ENCODE data around the gene UVRAG. TPM values are rescaled to one million over a fixed set of nuclear protein-coding genes. Genes with fewer than 3 reads are reported as not detected.

Gene UVRAG
- polyA plus RNA-seq, 2 donors: 3.1 to 3.8 TPM

- Histone ChIP-seq H3K27me3 (ENCODE audit: control insufficient read depth in 1 of 2, insufficient read depth in 2 of 2, low read length in 2 of 2) (no peaks in the 10 kb centered on the region), H3K36me3 (ENCODE audit: control insufficient read depth in 2 of 2, insufficient read depth in 2 of 2, low read length in 1 of 2) (peaks cover 0 to 8% of the 10 kb centered on the region in 2 donors), H3K9me3 (ENCODE audit: control insufficient read depth in 2 of 2, insufficient read depth in 1 of 2, low read depth in 1 of 2, low read length in 1 of 2) (no peaks in the 10 kb centered on the region), H3K27ac (ENCODE audit: low read depth in 2 of 2, low read length in 1 of 2) (no peak overlapping the region), H3K4me3 (ENCODE audit: low read depth in 1 of 2, low read length in 2 of 2) (no peak overlapping the region), H3K4me1 (ENCODE audit: control insufficient read depth in 2 of 2, insufficient read depth in 2 of 2, low read length in 1 of 2) (peaks cover 0 to 9% of the 10 kb centered on the region in 2 donors)
- WGBS, 2 donors: 73 to 87% methylated on average over 12 of the region's 12 CpGs
Measured at GRCh38 chr11:75792997-75793800, 21.8 kb upstream of the UVRAG start.

GRCh38 chr11:75793966-75794365, 21.0 kb upstream of the UVRAG start:
- Histone ChIP-seq H3K36me3 (ENCODE audit: control insufficient read depth in 2 of 2, insufficient read depth in 2 of 2, low read length in 1 of 2) (peaks cover 0 to 3% of the 10 kb centered on the region in 2 donors), H3K27me3 (ENCODE audit: control insufficient read depth in 1 of 2, insufficient read depth in 2 of 2, low read length in 2 of 2) (no peaks in the 10 kb centered on the region), H3K4me1 (ENCODE audit: control insufficient read depth in 2 of 2, insufficient read depth in 2 of 2, low read length in 1 of 2) (peaks cover 0 to 9% of the 10 kb centered on the region in 2 donors), H3K27ac (ENCODE audit: low read depth in 2 of 2, low read length in 1 of 2) (no peak overlapping the region), H3K4me3 (ENCODE audit: low read depth in 1 of 2, low read length in 2 of 2) (no peak overlapping the region), H3K9me3 (ENCODE audit: control insufficient read depth in 2 of 2, insufficient read depth in 1 of 2, low read depth in 1 of 2, low read length in 1 of 2) (no peaks in the 10 kb centered on the region)
- WGBS, 2 donors: 56 to 75% methylated on average over 2 of the region's 2 CpGs

- WGBS, 2 donors: 52 to 56% methylated on average over 4 of the region's 4 CpGs
- H3K4me1 ChIP-seq (ENCODE audit: control insufficient read depth in 2 of 2, insufficient read depth in 2 of 2, low read length in 1 of 2): peaks cover 0 to 10% of the 10 kb centered on the region in 2 donors
Measured at GRCh38 chr11:75795276-75796090, 19.5 kb upstream of the UVRAG start.

GRCh38 chr11:75796091-75796435, 18.9 kb upstream of the UVRAG start:
- Histone ChIP-seq H3K27me3 (ENCODE audit: control insufficient read depth in 1 of 2, insufficient read depth in 2 of 2, low read length in 2 of 2) (no peaks in the 10 kb centered on the region), H3K4me1 (ENCODE audit: control insufficient read depth in 2 of 2, insufficient read depth in 2 of 2, low read length in 1 of 2) (peaks cover 4 to 10% of the 10 kb centered on the region in 2 donors), H3K4me3 (ENCODE audit: low read depth in 1 of 2, low read length in 2 of 2) (no peak overlapping the region), H3K36me3 (ENCODE audit: control insufficient read depth in 2 of 2, insufficient read depth in 2 of 2, low read length in 1 of 2) (peaks cover 0 to 3% of the 10 kb centered on the region in 2 donors), H3K9me3 (ENCODE audit: control insufficient read depth in 2 of 2, insufficient read depth in 1 of 2, low read depth in 1 of 2, low read length in 1 of 2) (no peaks in the 10 kb centered on the region), H3K27ac (ENCODE audit: low read depth in 2 of 2, low read length in 1 of 2) (no peak overlapping the region)
- WGBS, 2 donors: 80 to 94% methylated on average over 2 of the region's 2 CpGs

More at GRCh38 chr11:75795276-75796090, 19.5 kb upstream of the UVRAG start:
- no peaks in the 10 kb centered on the region for H3K9me3 ChIP-seq (ENCODE audit: control insufficient read depth in 2 of 2, insufficient read depth in 1 of 2, low read depth in 1 of 2, low read length in 1 of 2)
- no peaks in the 10 kb centered on the region for H3K27me3 ChIP-seq (ENCODE audit: control insufficient read depth in 1 of 2, insufficient read depth in 2 of 2, low read length in 2 of 2)
- H3K4me3 ChIP-seq (ENCODE audit: low read depth in 1 of 2, low read length in 2 of 2): no peak overlapping the region
- H3K27ac ChIP-seq (ENCODE audit: low read depth in 2 of 2, low read length in 1 of 2): no peak overlapping the region
- H3K36me3 ChIP-seq (ENCODE audit: control insufficient read depth in 2 of 2, insufficient read depth in 2 of 2, low read length in 1 of 2): peaks cover 0 to 3% of the 10 kb centered on the region in 2 donors

DNA sequence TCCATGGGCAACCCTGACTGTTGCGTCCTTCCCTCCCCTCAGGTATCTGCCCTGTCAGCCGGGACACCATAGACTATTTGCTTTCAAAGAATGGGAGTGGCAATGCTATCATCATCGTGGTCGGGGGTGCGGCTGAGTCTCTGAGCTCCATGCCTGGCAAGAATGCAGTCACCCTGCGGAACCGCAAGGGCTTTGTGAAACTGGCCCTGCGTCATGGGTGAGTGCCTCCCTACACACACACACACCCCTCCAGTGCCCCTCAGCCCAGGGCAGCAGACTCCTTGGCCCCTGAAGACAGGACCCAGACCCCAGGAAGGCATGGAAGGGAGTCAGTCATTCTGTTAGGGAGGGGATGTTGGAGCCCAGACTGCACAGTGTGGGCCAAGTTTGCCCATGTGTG, 17.9 kb upstream of the UVRAG start:
- Histone ChIP-seq H3K4me3 (ENCODE audit: low read depth in 1 of 2, low read length in 2 of 2) (no peak overlapping the region), H3K36me3 (ENCODE audit: control insufficient read depth in 2 of 2, insufficient read depth in 2 of 2, low read length in 1 of 2) (peaks cover 0 to 3% of the 10 kb centered on the region in 2 donors), H3K9me3 (ENCODE audit: control insufficient read depth in 2 of 2, insufficient read depth in 1 of 2, low read depth in 1 of 2, low read length in 1 of 2) (no peaks in the 10 kb centered on the region), H3K27ac (ENCODE audit: low read depth in 2 of 2, low read length in 1 of 2) (no peak overlapping the region), H3K4me1 (ENCODE audit: control insufficient read depth in 2 of 2, insufficient read depth in 2 of 2, low read length in 1 of 2) (peaks cover 8 to 13% of the 10 kb centered on the region in 2 donors), H3K27me3 (ENCODE audit: control insufficient read depth in 1 of 2, insufficient read depth in 2 of 2, low read length in 2 of 2) (no peaks in the 10 kb centered on the region)
- WGBS, 2 donors: 81 to 83% methylated on average over 8 of the region's 8 CpGs

DNA sequence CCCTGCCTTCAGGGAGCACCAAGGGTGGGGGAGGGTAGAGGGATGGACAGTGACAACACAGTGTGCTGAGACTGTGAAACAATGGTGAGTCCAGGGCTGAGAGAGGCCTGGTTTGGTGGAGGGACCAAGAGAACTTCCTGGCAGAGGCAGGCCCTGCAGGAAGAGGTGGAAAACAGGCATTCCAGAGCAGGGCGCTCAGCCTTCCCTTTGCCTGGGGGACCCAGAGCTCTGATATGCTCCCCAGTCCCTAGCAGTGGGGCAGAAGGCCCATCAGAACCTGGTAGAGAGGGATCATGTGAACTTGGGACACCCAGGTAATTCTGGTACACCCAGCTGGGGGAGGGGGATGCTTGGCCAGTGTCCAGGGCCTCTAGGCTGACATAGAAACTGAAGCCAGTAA, 17.2 kb upstream of the UVRAG start:
- Histone ChIP-seq H3K27ac (ENCODE audit: low read depth in 2 of 2, low read length in 1 of 2) (no peak overlapping the region), H3K9me3 (ENCODE audit: control insufficient read depth in 2 of 2, insufficient read depth in 1 of 2, low read depth in 1 of 2, low read length in 1 of 2) (no peaks in the 10 kb centered on the region), H3K36me3 (ENCODE audit: control insufficient read depth in 2 of 2, insufficient read depth in 2 of 2, low read length in 1 of 2) (peaks cover 0 to 3% of the 10 kb centered on the region in 2 donors), H3K4me1 (ENCODE audit: control insufficient read depth in 2 of 2, insufficient read depth in 2 of 2, low read length in 1 of 2) (peaks cover 8 to 13% of the 10 kb centered on the region in 2 donors), H3K27me3 (ENCODE audit: control insufficient read depth in 1 of 2, insufficient read depth in 2 of 2, low read length in 2 of 2) (no peaks in the 10 kb centered on the region), H3K4me3 (ENCODE audit: low read depth in 1 of 2, low read length in 2 of 2) (no peak overlapping the region)
- 98 to 100% methylated on average over 1 of the region's 1 CpG for WGBS, 2 donors

- H3K9me3 ChIP-seq (ENCODE audit: control insufficient read depth in 2 of 2, insufficient read depth in 1 of 2, low read depth in 1 of 2, low read length in 1 of 2): no peaks in the 10 kb centered on the region
- 96 to 98% methylated on average over 8 of the region's 8 CpGs for WGBS, 2 donors
- peaks cover 0 to 3% of the 10 kb centered on the region in 2 donors for H3K36me3 ChIP-seq (ENCODE audit: control insufficient read depth in 2 of 2, insufficient read depth in 2 of 2, low read length in 1 of 2)
- H3K4me1 ChIP-seq (ENCODE audit: control insufficient read depth in 2 of 2, insufficient read depth in 2 of 2, low read length in 1 of 2): peaks cover 8 to 13% of the 10 kb centered on the region in 2 donors
- H3K27me3 ChIP-seq (ENCODE audit: control insufficient read depth in 1 of 2, insufficient read depth in 2 of 2, low read length in 2 of 2): no peaks in the 10 kb centered on the region
- no peak overlapping the region for H3K4me3 ChIP-seq (ENCODE audit: low read depth in 1 of 2, low read length in 2 of 2)
- no peak overlapping the region for H3K27ac ChIP-seq (ENCODE audit: low read depth in 2 of 2, low read length in 1 of 2)
Measured at GRCh38 chr11:75800136-75800675, 14.8 kb upstream of the UVRAG start.

DNA sequence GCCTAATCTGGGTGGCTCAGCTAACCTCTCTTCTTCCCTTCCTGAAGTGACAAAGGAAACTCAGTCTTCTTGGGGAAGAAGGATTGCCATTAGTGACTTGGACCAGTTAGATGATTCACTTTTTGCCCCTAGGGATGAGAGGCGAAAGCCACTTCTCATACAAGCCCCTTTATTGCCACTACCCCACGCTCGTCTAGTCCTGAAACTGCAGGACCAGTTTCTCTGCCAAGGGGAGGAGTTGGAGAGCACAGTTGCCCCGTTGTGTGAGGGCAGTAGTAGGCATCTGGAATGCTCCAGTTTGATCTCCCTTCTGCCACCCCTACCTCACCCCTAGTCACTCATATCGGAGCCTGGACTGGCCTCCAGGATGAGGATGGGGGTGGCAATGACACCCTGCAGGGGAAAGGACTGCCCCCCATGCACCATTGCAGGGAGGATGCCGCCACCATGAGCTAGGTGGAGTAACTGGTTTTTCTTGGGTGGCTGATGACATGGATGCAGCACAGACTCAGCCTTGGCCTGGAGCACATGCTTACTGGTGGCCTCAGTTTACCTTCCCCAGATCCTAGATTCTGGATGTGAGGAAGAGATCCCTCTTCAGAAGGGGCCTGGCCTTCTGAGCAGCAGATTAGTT, 14.2 kb upstream of the UVRAG start:
- peaks cover 0 to 3% of the 10 kb centered on the region in 2 donors for H3K36me3 ChIP-seq (ENCODE audit: control insufficient read depth in 2 of 2, insufficient read depth in 2 of 2, low read length in 1 of 2)
- H3K27ac ChIP-seq (ENCODE audit: low read depth in 2 of 2, low read length in 1 of 2): peak overlapping the region in 1 of 2 donors; percentile 58
- 46 to 64% methylated on average over 6 of the region's 6 CpGs for WGBS, 2 donors
- peaks cover 8 to 13% of the 10 kb centered on the region in 2 donors for H3K4me1 ChIP-seq (ENCODE audit: control insufficient read depth in 2 of 2, insufficient read depth in 2 of 2, low read length in 1 of 2)
- H3K9me3 ChIP-seq (ENCODE audit: control insufficient read depth in 2 of 2, insufficient read depth in 1 of 2, low read depth in 1 of 2, low read length in 1 of 2): no peaks in the 10 kb centered on the region
- H3K4me3 ChIP-seq (ENCODE audit: low read depth in 1 of 2, low read length in 2 of 2): no peak overlapping the region
- no peaks in the 10 kb centered on the region for H3K27me3 ChIP-seq (ENCODE audit: control insufficient read depth in 1 of 2, insufficient read depth in 2 of 2, low read length in 2 of 2)

DNA sequence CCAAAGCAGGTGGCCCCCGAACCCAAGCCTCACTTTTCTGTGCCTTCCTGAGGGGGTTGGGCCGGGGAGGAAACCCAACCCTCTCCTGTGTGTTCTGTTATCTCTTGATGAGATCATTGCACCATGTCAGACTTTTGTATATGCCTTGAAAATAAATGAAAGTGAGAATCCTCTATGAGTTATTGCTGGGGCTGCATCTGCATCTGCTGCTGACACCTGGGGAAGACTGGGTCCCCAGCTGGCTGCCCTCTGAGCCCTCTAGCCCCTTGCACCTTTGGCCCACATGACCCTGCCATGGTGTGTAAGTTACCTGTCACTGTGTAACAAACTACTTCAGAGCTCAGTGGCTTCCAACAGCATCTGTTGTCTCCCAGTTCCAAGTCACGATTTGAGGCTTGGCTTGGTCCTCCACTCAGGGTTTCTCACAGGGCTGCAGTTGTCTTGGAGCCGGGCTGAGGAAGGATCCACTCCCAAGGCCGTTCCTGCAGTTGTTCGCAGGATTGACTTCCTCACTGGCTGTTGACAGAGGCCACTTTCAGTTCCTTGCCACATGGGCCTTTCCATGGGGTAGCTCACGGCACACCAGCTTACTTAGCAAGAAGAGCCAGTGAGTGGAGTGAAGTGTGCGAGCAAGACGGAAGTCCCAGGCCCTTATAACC, 13.5 kb upstream of the UVRAG start:
- Histone ChIP-seq H3K4me1 (ENCODE audit: control insufficient read depth in 2 of 2, insufficient read depth in 2 of 2, low read length in 1 of 2) (peaks cover 8 to 13% of the 10 kb centered on the region in 2 donors), H3K27ac (ENCODE audit: low read depth in 2 of 2, low read length in 1 of 2) (no peak overlapping the region), H3K27me3 (ENCODE audit: control insufficient read depth in 1 of 2, insufficient read depth in 2 of 2, low read length in 2 of 2) (no peaks in the 10 kb centered on the region), H3K4me3 (ENCODE audit: low read depth in 1 of 2, low read length in 2 of 2) (no peak overlapping the region), H3K36me3 (ENCODE audit: control insufficient read depth in 2 of 2, insufficient read depth in 2 of 2, low read length in 1 of 2) (peaks cover 0 to under 1% of the 10 kb centered on the region in 2 donors), H3K9me3 (ENCODE audit: control insufficient read depth in 2 of 2, insufficient read depth in 1 of 2, low read depth in 1 of 2, low read length in 1 of 2) (no peaks in the 10 kb centered on the region)
- WGBS, 2 donors: 85 to 86% methylated on average over 9 of the region's 9 CpGs
